Mucosa of stomach (tissue), 1 donor: ENCODE results near the gene ABCA3.

Source experiments
- H3K27me3 ChIP-seq: one replicate; pipeline ENCODE4 v1.7.0; 2013; ENCODE audit warnings: mild to moderate bottlenecking, low read length; ENCODE audit not compliant: control insufficient read depth, insufficient read depth
- H3K36me3 ChIP-seq: one replicate; pipeline ENCODE4 v1.7.0; 2013; ENCODE audit warnings: low read length; ENCODE audit not compliant: control insufficient read depth, insufficient read depth
- H3K4me1 ChIP-seq: one replicate; pipeline ENCODE4 v1.7.0; 2013; ENCODE audit warnings: mild to moderate bottlenecking, low read length; ENCODE audit not compliant: control insufficient read depth, insufficient read depth
- H3K4me3 ChIP-seq: one replicate; pipeline ENCODE4 v1.7.0; 2013; ENCODE audit warnings: low read length
- H3K9ac ChIP-seq: one replicate; pipeline ENCODE4 v1.7.0; 2013; ENCODE audit warnings: mild to moderate bottlenecking, low read length, moderate library complexity
- H3K9me3 ChIP-seq: one replicate; pipeline ENCODE4 v1.7.0; 2013; ENCODE audit warnings: mild to moderate bottlenecking, low read length, moderate library complexity; ENCODE audit not compliant: control insufficient read depth
- donor health status: Pancreatic carcinoma.

Gene ABCA3

DNA sequence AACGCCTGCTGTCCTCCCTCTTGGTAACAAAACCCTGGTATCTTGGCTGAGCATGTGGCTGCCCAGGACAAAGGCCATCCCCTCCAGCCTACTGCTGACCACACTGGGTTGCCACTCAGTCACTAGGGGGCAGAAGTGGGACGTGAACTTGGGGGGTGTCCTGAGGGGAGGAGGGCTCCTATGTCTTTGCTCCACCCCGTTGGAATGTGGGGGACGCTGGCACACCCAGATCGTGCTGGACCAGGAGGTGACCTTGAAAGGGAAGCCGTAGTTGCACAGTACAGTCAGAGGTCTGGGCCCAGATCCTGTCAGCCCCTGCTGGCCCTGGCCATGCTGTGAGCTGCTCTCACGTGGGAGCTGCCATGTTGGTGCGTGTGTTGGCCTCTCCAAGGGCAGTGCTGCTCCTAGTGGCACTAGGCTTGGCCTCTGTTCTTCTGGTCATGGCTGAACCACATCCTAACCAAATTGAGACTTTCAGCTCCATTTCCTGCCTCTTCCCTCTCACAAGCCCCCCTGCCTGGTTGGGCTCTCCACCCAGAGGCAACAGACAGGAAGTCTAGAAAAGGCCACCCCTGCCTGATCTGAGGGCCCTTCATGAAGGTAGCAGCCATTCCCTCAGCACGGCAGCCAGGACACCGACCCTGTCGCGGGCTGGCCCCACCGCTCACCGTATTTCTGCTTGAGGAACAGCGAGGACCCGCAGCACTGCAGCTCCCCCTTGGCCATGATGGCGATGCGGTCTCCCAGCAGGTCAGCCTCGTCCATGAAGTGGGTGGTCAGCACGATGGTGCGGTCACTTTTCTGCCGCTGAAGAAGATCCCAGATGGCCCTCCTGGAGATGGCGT is 43.6 kb downstream of the ABCA3 start:
- no peaks in the 10 kb centered on the region for H3K27me3 ChIP-seq
- no peak overlapping the region for H3K4me3 ChIP-seq
- no peaks in the 10 kb centered on the region for H3K9me3 ChIP-seq
- no peaks in the 10 kb centered on the region for H3K36me3 ChIP-seq
- H3K4me1 ChIP-seq: no peaks in the 10 kb centered on the region
- no peak overlapping the region for H3K9ac ChIP-seq

DNA sequence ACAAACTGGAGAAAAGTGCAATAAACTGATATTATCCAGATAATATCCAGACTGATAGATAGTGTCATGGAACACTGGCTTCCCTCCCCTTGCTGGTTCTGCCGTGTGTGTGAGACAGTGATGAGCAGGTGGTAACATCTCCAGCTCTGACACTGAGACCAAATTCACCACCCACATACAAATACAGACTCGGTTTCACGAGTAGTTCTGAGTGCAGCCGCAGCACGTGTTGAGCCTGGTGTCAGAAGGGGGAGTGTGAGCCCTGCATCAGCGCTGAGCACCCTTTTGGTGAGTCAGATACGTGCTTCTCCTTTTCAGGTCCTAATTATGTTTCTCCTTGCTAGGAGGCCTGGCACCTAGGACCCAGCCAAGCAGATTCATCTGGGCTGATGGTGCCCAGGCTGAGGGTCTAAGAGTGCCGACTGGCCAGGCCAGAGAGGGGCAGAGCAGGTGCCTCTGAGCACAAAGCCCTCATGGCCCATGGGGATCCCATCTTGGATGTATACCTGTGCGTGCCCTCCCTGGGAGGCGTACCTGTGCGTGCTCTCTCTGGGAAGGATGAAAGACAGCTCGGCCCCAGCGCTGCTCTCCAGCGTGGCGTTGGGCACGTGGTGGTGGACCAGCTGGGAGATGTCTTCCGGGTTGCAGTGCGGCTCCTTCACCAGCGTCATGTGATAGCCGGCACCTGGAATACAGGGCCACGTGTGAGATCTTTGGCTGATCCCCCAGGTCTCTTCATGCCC is 45.3 kb downstream of the ABCA3 start:
- H3K4me1 ChIP-seq: no peaks in the 10 kb centered on the region
- no peaks in the 10 kb centered on the region for H3K36me3 ChIP-seq
- H3K9ac ChIP-seq: no peak overlapping the region
- no peak overlapping the region for H3K4me3 ChIP-seq
- no peaks in the 10 kb centered on the region for H3K27me3 ChIP-seq
- H3K9me3 ChIP-seq: no peaks in the 10 kb centered on the region

DNA sequence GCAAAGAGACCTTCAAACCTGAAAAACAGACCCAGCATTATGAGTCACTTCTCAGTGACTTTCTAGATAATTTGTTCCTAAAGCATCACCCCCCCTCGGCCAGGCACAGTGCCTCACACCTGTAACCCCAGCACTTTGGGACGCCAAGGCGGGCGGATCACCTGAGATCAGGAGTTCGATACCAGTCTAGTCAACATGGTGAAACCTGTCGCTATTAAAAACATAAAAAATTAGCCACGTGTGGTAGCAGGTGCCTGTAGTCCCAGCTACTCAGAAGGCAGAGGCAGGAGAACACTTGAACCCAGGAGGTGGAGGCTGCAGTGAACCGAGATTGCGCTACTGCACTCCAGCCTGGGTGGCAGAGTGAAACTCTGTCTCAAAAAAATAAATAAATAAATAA is 48.3 kb downstream of the ABCA3 start:
- Histone ChIP-seq H3K36me3 (no peaks in the 10 kb centered on the region), H3K4me1 (no peaks in the 10 kb centered on the region), H3K4me3 (no peak overlapping the region), H3K9me3 (no peaks in the 10 kb centered on the region), H3K27me3 (no peaks in the 10 kb centered on the region), H3K9ac (no peak overlapping the region)

DNA sequence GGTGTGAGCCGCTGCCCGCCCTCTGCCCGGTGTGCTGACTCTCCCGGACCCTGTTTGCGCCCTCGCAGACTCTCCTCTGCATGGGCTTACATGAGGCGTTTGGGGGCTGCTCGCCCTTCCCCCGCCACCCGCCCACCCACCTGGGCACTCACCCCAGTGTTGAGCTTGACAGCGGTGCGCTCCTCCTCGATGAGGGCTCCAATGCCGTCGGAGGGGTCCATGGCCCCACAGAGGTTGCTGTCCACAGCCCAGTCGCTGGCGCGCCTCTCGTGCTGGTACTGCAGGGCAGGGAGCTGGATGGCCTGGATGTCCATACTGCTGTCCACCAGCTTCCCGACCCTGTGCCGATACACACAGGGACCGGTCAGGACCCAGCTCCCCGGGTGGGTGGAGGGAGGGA is 51.2 kb downstream of the ABCA3 start:
- Histone ChIP-seq H3K9ac (no peak overlapping the region), H3K27me3 (no peaks in the 10 kb centered on the region), H3K4me3 (no peak overlapping the region), H3K9me3 (no peaks in the 10 kb centered on the region), H3K36me3 (no peaks in the 10 kb centered on the region), H3K4me1 (no peaks in the 10 kb centered on the region)

DNA sequence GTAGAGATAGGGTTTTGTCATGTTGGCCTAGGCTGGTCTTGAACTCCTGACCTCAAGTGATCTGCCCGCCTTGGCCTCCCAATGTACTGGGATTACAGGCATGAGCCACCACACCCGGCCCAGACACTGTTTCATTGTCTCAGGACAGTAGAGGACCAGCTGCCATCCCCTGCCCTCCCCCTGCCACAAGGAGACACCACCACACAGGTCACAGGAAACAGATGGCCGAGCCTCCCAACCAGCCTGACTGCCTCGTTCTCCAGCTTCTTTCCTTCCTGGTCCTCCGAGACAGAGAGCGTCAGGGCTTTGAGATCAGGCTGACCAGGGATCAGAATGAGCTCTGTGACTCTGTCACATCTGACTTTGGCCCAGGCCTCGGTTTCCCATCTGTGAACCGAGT is 51.8 kb downstream of the ABCA3 start:
- Histone ChIP-seq H3K4me1 (no peaks in the 10 kb centered on the region), H3K36me3 (no peaks in the 10 kb centered on the region), H3K9me3 (no peaks in the 10 kb centered on the region), H3K27me3 (no peaks in the 10 kb centered on the region), H3K4me3 (no peak overlapping the region), H3K9ac (no peak overlapping the region)

DNA sequence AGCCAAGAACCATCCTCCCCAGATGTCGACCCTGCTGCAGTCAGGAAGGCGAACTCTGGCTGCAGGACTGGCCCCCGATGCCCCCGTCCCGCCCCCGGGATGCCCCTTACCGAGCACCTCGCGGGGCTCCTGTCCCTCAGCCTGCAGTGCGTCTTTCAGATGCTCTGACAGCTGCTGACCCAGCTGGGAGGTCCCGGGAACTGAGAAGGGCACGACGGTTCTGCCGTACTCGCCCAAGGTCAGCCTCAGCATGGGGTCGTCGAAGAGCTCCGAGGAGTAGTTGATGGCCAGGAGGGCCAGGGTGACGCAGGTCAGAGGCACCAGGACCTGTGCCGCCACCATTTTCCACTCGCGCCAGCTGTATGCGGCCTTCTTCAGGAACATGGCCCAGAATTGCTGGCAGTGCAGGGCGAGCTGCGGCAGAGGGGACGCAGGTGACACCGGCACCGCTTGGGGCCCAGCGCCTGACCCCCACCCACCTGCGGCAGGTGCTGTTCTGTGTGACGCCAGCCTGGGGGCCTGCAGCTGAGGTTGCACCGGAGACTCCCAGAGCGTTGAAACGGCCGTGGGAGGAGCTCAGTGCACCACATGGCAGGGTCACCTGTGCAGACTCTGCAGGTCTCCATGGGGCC is 52.5 kb downstream of the ABCA3 start:
- no peaks in the 10 kb centered on the region for H3K4me1 ChIP-seq
- H3K27me3 ChIP-seq: no peaks in the 10 kb centered on the region
- no peak overlapping the region for H3K4me3 ChIP-seq
- H3K9me3 ChIP-seq: no peaks in the 10 kb centered on the region
- no peak overlapping the region for H3K9ac ChIP-seq
- no peaks in the 10 kb centered on the region for H3K36me3 ChIP-seq

DNA sequence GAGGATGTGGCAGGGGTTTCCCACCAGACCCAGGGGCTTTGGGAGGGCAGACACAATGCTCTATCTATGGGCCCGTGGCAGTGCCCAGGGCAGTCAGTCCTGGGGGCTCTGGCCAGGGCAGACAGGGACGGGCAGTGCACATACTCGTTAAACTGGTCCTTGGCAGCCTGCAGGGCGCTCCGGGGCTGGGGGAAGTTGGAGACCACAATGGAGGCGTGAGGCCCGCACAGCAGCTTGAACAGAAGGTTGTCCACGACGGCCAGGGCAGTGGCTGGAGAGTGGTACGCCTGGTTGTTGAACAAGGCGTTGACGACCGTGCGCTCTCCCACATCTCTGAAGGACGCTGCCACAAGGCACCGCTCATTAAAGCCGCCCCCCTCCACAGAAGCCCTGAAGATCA is 54.0 kb downstream of the ABCA3 start:
- no peak overlapping the region for H3K4me3 ChIP-seq
- no peaks in the 10 kb centered on the region for H3K4me1 ChIP-seq
- no peaks in the 10 kb centered on the region for H3K27me3 ChIP-seq
- H3K36me3 ChIP-seq: no peaks in the 10 kb centered on the region
- no peaks in the 10 kb centered on the region for H3K9me3 ChIP-seq
- H3K9ac ChIP-seq: no peak overlapping the region

DNA sequence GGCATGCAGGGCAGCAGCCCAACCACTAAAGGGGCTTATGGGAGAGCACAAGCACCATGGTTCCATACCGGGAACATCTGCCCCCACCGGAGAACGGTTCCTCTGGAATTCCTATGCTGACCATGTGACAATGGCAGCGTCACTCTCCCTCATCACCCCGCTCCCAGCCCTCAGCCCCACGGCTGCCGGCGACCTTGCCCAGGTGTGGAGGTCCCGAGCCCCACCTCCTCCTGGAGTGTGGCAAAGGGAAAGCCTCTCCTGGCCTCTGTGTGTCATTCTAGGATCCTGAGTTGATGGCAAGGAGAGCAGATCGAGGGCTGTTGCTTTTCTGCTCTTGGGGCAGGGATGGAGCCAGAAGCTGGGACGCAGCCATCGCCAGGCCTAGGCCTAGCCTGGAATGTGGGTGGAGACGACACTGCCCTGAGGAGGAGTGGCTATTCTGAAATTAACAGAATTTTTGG is 54.8 kb downstream of the ABCA3 start:
- Histone ChIP-seq H3K9me3 (no peaks in the 10 kb centered on the region), H3K27me3 (no peaks in the 10 kb centered on the region), H3K9ac (no peak overlapping the region), H3K4me3 (no peak overlapping the region), H3K4me1 (no peaks in the 10 kb centered on the region), H3K36me3 (no peaks in the 10 kb centered on the region)

DNA sequence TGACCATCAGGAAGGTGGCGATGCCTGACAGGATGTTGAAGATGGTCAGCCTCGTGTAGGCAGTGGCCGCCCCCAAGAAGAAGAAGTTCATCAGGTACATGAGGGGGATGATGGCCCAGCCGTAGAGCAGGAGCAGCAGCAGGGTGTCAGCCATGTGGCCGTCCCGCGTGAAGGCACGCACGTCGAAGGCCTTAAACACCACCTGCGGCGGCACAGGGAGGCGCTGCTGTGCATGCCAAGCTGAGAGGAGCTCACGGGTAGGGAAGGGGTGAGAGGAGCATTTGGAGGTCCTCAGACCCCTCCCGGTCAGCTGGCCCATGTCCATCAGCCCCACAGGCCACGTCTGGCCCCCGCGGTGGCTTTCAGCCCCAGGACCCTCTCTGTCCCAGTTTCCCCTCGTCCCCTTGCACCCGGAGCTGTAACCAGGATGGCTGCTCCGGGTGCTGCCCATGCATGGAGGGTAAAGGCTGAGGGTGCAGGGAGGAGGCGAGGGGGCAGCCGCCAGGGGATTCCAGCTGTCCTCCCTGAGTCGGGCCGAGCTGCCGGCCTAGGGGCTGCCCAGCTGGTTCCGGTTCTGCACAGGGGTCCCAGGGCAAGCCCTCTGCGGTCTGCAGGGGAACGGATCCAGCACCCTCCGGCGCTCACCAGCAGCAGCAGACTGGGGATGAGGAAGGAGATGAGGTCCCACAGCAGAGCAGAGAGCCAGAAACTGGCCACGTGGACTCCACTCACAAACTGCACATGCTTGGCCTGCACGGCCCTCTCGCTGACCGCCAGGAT is 55.5 kb downstream of the ABCA3 start:
- H3K9me3 ChIP-seq: no peaks in the 10 kb centered on the region
- H3K9ac ChIP-seq: no peak overlapping the region
- H3K27me3 ChIP-seq: no peaks in the 10 kb centered on the region
- no peaks in the 10 kb centered on the region for H3K4me1 ChIP-seq
- no peaks in the 10 kb centered on the region for H3K36me3 ChIP-seq
- no peak overlapping the region for H3K4me3 ChIP-seq

DNA sequence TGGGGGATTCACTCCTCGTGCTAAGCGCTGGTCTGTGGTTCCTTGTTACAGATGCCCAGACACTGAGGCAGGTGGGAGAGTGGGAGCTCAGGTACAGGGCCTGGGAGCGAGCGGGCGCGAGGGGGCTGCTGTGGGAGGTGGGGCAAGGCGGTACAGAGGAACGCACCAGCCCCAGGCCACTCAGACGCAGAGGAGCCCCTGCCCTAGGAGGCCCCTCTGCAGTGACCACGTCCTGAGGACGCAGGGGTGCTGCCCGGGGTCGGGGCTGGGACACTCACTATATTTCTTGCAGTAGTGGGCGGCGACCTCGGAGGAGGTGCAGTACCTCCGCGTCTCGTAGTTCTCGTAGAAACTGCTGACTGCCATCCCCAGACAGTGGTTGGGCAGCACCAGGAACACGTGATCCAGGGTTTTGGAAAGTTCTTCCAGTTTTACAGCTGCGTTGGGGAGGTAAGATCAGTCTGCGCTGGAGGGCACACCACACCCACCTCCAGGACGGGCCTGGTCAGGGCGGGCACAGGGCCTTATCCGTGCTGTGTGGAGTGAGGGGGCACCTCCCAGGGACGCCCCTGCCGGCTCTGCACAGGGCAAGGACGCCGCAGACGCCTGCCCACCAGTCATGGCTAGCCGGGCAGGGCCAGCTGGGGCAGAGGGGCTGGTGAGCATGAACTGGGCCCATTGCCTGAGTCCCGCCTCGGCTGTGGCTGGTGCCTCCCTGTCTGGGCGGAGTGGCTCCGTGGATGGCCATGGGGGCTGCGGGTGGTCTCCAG is 56.3 kb downstream of the ABCA3 start:
- H3K9ac ChIP-seq: no peak overlapping the region
- no peak overlapping the region for H3K4me3 ChIP-seq
- H3K4me1 ChIP-seq: no peaks in the 10 kb centered on the region
- no peaks in the 10 kb centered on the region for H3K36me3 ChIP-seq
- no peaks in the 10 kb centered on the region for H3K27me3 ChIP-seq
- no peaks in the 10 kb centered on the region for H3K9me3 ChIP-seq

DNA sequence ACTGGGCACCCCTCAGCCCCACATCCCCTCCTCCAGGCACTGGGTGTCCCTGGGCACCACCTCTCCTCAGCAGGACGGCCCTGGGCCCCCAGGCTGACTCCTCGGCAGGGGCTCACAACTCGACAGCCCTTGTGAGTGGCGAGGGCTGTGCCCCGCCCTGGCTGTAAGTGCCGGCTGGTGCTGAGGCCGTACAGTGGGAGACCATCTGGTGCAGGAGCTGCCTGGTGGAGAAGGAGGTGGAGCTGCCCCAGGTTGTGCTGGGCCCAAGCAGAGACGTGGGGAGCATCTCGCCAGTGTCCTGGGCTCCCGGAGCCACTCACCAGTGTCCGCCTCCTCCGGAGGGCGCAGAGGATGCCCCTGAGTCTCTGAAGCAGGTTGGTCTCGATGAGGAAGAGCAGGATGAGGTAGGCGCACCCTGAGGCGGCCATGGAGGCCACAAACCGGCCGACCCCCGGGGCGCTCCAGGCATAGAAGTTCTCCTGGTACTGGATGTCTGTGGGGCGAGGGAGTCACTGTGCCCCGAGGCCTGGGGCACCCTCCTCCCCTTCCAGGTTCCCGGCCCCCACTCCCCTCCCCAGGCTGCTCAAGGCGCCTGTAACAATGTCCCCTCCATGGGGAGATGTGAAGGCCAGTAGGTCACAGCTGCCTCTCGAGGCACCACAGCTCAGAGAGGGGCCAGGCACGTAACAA is 57.5 kb downstream of the ABCA3 start:
- H3K36me3 ChIP-seq: no peaks in the 10 kb centered on the region
- no peak overlapping the region for H3K9ac ChIP-seq
- H3K9me3 ChIP-seq: no peaks in the 10 kb centered on the region
- no peak overlapping the region for H3K4me3 ChIP-seq
- H3K27me3 ChIP-seq: no peaks in the 10 kb centered on the region
- no peaks in the 10 kb centered on the region for H3K4me1 ChIP-seq
